ENCODE data around the gene SMAP1. TPM values are rescaled to one million over a fixed set of nuclear protein-coding genes. Genes with fewer than 3 reads are reported as not detected.

SMAP1 gene
- total RNA-seq, 1 donor from 2014 or later: 12.4 TPM

DNA sequence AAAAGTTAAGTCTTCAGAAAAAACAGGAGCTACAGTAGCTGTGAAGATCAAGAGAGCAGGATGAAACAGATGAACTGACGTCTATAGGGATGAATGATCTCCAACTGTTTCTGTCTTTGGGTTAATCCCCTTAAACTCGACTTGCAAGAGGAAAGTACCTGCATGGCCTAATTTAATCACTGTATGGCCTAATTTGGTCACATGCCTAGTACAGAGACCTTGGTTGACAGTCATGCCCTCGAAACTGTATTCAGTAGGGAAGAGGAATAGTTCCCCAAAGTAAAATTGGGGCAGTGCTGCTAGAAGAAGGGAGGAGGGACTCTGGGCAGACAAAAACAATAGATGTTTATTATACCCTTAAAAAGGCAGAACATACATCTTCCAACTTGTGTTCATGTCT lies 10.0 kb upstream of the SMAP1 start:
- Histone ChIP-seq H3K27me3 (ENCODE audit: control insufficient read depth, insufficient read depth, low read length) (no peaks in the 10 kb centered on the region), H3K4me3 (ENCODE audit: low read depth, low read length) (no peak overlapping the region), H3K36me3 (ENCODE audit: control insufficient read depth, insufficient read depth, low read length) (no peaks in the 10 kb centered on the region)
- no peak for DNase-seq (ENCODE audit: low read depth)
- FAIRE-seq: no peak
- TF ChIP-seq, protein P1, sequence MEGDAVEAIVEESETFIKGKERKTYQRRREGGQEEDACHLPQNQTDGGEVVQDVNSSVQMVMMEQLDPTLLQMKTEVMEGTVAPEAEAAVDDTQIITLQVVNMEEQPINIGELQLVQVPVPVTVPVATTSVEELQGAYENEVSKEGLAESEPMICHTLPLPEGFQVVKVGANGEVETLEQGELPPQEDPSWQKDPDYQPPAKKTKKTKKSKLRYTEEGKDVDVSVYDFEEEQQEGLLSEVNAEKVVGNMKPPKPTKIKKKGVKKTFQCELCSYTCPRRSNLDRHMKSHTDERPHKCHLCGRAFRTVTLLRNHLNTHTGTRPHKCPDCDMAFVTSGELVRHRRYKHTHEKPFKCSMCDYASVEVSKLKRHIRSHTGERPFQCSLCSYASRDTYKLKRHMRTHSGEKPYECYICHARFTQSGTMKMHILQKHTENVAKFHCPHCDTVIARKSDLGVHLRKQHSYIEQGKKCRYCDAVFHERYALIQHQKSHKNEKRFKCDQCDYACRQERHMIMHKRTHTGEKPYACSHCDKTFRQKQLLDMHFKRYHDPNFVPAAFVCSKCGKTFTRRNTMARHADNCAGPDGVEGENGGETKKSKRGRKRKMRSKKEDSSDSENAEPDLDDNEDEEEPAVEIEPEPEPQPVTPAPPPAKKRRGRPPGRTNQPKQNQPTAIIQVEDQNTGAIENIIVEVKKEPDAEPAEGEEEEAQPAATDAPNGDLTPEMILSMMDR (IDR thresholded peaks at IDR 0.05; ENCODE audit: insufficient read depth, low read length, severe bottlenecking): no peak

DNA sequence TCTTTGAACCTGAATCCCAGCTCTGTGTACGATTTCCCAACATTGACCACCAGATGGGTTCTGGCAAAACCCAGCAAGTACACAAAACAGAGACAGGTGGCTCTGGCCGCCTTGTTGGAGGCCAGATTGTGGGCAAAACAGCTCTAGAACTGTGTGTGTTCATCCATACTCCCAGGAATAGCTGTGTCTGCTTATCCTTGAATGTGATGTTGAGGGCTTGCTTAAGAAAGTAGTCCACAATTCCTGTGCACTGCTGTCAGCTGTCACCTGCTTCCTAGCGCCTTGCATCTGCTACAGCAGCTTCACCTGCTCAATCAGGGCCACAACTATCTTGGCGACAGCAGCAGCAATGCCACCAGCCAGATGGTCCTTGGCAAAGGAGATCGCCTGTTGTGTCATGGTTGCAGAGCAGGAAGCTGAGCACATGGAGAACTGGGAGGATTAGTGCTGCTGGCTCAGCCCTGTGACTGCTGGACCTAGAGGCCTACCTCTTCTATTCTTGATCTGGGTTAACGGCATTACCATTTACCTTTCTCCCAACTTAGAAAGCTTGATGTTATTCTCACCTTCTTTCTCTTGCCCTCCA lies 3.7 kb upstream of the SMAP1 start:
- DNase-seq (ENCODE audit: low read depth): no peak
- FAIRE-seq: peak; percentile 62
- Histone ChIP-seq H3K27me3 (ENCODE audit: control insufficient read depth, insufficient read depth, low read length) (no peaks in the 10 kb centered on the region), H3K36me3 (ENCODE audit: control insufficient read depth, insufficient read depth, low read length) (no peaks in the 10 kb centered on the region), H3K4me3 (ENCODE audit: low read depth, low read length) (no peak overlapping the region)
- TF ChIP-seq, protein P1 (IDR thresholded peaks at IDR 0.05; ENCODE audit: insufficient read depth, low read length, severe bottlenecking): no peak

DNA sequence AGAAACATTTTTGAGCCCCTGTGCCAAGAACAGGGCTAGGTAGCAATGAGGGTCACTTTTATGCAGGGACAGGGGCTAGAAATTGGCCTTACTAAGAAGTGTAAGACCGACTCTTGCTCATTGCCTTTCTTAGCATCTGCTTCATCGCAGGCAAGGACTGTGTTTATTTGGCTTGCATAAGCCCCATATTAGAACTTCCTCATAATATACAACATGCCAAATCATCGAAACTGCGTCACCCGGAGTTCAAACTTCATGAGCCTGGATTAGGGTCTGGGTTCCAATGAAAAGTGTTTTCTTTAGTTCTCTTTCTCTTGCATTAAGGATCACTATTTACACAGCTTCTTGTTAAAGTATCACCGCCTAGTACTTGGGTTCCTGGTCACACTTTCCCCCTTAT lies 977 bp upstream of the SMAP1 start:
- H3K27me3 ChIP-seq (ENCODE audit: control insufficient read depth, insufficient read depth, low read length): no peaks in the 10 kb centered on the region
- TF ChIP-seq, protein P1 (IDR thresholded peaks at IDR 0.05; ENCODE audit: insufficient read depth, low read length, severe bottlenecking): no peak
- no peak overlapping the region for H3K4me3 ChIP-seq (ENCODE audit: low read depth, low read length)
- H3K36me3 ChIP-seq (ENCODE audit: control insufficient read depth, insufficient read depth, low read length): no peaks in the 10 kb centered on the region
- DNase-seq (ENCODE audit: low read depth): no peak
- FAIRE-seq: no peak

DNA sequence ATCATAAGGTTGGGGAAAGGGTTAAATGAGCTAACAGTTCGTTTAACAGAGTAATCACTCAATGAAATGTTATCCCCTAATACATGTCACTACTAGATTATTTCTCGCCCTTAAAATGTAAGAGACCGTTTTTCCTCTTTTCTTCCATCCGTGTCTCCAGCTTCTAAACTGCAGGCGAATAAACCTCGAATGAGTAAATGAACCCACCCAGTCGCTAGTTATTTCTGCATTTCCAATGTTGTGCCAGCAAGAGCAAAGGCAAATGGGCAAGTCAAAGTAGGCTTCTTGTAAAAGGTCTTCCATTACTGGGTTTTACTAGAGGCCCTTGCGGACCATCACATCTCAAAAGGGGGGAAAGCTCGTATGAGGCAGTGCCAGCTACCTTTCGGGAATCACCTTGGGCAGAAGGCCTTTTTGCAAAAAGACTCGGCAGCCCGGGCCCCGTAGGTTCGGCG lies 400 bp upstream of the SMAP1 start:
- FAIRE-seq: no peak
- DNase-seq (ENCODE audit: low read depth): no peak
- Histone ChIP-seq H3K27me3 (ENCODE audit: control insufficient read depth, insufficient read depth, low read length) (no peaks in the 10 kb centered on the region), H3K36me3 (ENCODE audit: control insufficient read depth, insufficient read depth, low read length) (no peaks in the 10 kb centered on the region), H3K4me3 (ENCODE audit: low read depth, low read length) (peak overlapping the region; percentile 96)
- TF ChIP-seq, protein P1 (IDR thresholded peaks at IDR 0.05; ENCODE audit: insufficient read depth, low read length, severe bottlenecking): no peak

DNA sequence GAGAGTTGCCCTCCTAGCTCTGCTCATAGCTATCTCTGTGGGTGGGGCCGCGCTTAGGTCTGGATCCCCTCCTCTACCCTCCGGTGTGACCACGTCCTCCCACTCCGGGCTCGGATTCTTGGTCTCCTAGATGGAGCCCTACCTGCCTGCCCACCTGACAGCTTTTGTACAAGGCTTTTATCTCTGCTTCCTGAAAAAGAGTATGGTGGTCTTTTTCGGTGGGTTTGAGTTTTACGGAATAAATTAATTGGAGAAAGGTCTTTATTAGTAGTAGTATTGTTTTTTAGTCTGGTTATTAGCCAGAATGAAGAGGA lies 773 bp downstream of the SMAP1 start:
- TF ChIP-seq, protein P1 (IDR thresholded peaks at IDR 0.05; ENCODE audit: insufficient read depth, low read length, severe bottlenecking): no peak
- Histone ChIP-seq H3K36me3 (ENCODE audit: control insufficient read depth, insufficient read depth, low read length) (no peaks in the 10 kb centered on the region), H3K4me3 (ENCODE audit: low read depth, low read length) (peak overlapping the region; percentile 96), H3K27me3 (ENCODE audit: control insufficient read depth, insufficient read depth, low read length) (no peaks in the 10 kb centered on the region)
- FAIRE-seq: no peak
- DNase-seq (ENCODE audit: low read depth): peak; percentile 28

DNA sequence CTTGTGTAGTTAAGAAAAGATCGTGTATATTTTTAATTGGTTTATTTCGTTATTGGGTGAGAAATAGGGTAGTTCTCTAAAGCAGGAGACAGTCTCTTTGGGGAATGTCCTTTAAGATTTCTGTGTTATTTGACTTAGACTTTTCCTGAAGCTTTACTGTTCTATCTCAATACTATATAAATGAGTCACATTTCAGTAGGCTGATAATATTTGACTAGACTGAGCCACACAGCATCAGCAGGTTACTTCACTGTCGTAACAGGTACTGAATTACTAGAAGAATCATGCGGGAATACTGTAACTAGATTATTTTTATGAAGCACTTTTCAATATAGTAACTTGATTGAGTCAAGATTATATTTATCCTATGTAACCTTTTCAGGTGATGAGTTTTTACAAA lies 1.4 kb downstream of the SMAP1 start:
- FAIRE-seq (no peak), DNase-seq (ENCODE audit: low read depth) (peak; percentile 76)
- no peaks in the 10 kb centered on the region for H3K36me3 ChIP-seq (ENCODE audit: control insufficient read depth, insufficient read depth, low read length)
- H3K27me3 ChIP-seq (ENCODE audit: control insufficient read depth, insufficient read depth, low read length): no peaks in the 10 kb centered on the region
- TF ChIP-seq, protein P1 (IDR thresholded peaks at IDR 0.05; ENCODE audit: insufficient read depth, low read length, severe bottlenecking): no peak
- H3K4me3 ChIP-seq (ENCODE audit: low read depth, low read length): peak overlapping the region; percentile 96

Measured in bronchial epithelial cell (primary cell).